ENCODE results near the gene KCNN3.

DNA sequence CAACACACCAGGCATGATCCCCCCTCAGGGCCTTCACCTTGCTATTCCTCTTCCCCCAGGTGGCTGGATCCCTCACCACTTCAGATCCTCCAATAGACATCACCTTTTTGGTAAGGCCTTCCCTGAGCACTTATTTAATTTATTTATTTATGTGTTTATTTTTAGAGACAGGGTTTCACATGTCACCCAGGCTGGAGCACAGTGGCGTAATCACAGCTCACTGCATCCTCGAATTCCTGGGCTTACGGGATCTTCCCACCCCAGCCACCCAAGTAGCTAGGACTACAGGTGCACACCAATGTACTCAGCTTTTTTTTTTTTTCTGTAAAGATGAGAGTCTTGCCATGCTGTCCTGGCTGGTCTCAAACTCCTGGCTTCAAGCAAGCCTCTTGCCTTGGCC, 17.2 kb downstream of the KCNN3 start:
- TF ChIP-seq, protein P1, sequence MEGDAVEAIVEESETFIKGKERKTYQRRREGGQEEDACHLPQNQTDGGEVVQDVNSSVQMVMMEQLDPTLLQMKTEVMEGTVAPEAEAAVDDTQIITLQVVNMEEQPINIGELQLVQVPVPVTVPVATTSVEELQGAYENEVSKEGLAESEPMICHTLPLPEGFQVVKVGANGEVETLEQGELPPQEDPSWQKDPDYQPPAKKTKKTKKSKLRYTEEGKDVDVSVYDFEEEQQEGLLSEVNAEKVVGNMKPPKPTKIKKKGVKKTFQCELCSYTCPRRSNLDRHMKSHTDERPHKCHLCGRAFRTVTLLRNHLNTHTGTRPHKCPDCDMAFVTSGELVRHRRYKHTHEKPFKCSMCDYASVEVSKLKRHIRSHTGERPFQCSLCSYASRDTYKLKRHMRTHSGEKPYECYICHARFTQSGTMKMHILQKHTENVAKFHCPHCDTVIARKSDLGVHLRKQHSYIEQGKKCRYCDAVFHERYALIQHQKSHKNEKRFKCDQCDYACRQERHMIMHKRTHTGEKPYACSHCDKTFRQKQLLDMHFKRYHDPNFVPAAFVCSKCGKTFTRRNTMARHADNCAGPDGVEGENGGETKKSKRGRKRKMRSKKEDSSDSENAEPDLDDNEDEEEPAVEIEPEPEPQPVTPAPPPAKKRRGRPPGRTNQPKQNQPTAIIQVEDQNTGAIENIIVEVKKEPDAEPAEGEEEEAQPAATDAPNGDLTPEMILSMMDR (conservative IDR thresholded peaks at IDR 0.05), result no peak
- no peak for TF ChIP-seq ZFX (IDR thresholded peaks at IDR 0.05)
